Measurements from ENCODE around the gene KIF27.

DNA sequence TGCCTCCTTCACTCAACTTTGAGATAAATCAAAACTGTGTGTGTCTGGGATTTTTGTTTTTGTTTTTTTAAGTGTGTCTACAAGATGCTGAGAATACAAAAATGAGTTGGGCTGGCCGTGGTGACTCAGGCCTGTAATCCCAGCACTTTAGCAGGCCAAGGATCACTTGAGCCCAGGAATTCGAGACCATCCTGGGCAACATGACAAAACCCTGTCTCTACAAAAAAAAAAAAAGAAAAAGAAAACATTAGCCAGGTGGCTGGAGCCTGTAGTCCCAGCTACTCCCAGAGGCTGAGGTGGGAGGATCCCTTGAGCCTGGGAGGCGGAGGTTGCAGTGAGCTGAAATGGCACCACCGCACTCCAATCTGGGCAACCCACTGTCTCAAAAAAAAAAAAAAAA is 37.8 kb upstream of the KIF27 start:
- TF ChIP-seq ARNTL (CRISPR knock-in tag; IDR thresholded peaks at IDR 0.05; ENCODE audit: borderline replicate concordance, low read depth) (no peak), RARB (CRISPR knock-in tag; IDR thresholded peaks at IDR 0.05) (no peak), TOX (CRISPR knock-in tag; IDR thresholded peaks at IDR 0.05; ENCODE audit: borderline replicate concordance) (no peak), ZNF8 (CRISPR knock-in tag; IDR thresholded peaks at IDR 0.05) (no peak), ISL1 (CRISPR knock-in tag; IDR thresholded peaks at IDR 0.05) (no peak)
- TF ChIP-seq, protein P1, sequence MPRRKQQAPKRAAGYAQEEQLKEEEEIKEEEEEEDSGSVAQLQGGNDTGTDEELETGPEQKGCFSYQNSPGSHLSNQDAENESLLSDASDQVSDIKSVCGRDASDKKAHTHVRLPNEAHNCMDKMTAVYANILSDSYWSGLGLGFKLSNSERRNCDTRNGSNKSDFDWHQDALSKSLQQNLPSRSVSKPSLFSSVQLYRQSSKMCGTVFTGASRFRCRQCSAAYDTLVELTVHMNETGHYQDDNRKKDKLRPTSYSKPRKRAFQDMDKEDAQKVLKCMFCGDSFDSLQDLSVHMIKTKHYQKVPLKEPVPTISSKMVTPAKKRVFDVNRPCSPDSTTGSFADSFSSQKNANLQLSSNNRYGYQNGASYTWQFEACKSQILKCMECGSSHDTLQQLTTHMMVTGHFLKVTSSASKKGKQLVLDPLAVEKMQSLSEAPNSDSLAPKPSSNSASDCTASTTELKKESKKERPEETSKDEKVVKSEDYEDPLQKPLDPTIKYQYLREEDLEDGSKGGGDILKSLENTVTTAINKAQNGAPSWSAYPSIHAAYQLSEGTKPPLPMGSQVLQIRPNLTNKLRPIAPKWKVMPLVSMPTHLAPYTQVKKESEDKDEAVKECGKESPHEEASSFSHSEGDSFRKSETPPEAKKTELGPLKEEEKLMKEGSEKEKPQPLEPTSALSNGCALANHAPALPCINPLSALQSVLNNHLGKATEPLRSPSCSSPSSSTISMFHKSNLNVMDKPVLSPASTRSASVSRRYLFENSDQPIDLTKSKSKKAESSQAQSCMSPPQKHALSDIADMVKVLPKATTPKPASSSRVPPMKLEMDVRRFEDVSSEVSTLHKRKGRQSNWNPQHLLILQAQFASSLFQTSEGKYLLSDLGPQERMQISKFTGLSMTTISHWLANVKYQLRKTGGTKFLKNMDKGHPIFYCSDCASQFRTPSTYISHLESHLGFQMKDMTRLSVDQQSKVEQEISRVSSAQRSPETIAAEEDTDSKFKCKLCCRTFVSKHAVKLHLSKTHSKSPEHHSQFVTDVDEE (CRISPR knock-in tag; IDR thresholded peaks at IDR 0.05): no peak
- TF ChIP-seq, protein P2, sequence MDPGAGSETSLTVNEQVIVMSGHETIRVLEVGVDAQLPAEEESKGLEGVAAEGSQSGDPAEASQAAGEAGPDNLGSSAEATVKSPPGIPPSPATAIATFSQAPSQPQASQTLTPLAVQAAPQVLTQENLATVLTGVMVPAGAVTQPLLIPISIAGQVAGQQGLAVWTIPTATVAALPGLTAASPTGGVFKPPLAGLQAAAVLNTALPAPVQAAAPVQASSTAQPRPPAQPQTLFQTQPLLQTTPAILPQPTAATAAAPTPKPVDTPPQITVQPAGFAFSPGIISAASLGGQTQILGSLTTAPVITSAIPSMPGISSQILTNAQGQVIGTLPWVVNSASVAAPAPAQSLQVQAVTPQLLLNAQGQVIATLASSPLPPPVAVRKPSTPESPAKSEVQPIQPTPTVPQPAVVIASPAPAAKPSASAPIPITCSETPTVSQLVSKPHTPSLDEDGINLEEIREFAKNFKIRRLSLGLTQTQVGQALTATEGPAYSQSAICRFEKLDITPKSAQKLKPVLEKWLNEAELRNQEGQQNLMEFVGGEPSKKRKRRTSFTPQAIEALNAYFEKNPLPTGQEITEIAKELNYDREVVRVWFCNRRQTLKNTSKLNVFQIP (CRISPR knock-in tag; IDR thresholded peaks at IDR 0.05; ENCODE audit: borderline replicate concordance, low read depth): no peak
- TF ChIP-seq, protein P3, sequence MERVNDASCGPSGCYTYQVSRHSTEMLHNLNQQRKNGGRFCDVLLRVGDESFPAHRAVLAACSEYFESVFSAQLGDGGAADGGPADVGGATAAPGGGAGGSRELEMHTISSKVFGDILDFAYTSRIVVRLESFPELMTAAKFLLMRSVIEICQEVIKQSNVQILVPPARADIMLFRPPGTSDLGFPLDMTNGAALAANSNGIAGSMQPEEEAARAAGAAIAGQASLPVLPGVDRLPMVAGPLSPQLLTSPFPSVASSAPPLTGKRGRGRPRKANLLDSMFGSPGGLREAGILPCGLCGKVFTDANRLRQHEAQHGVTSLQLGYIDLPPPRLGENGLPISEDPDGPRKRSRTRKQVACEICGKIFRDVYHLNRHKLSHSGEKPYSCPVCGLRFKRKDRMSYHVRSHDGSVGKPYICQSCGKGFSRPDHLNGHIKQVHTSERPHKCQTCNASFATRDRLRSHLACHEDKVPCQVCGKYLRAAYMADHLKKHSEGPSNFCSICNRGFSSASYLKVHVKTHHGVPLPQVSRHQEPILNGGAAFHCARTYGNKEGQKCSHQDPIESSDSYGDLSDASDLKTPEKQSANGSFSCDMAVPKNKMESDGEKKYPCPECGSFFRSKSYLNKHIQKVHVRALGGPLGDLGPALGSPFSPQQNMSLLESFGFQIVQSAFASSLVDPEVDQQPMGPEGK (CRISPR knock-in tag; IDR thresholded peaks at IDR 0.05; ENCODE audit: borderline replicate concordance): no peak

Data from SK-N-SH treated with all-trans-retinoic acid at 6 μM for 48 hours (cell line).